Activated CD8-positive, alpha-beta memory T cell treated with anti-CD3 and anti-CD28 coated beads for 48 hours (primary cell): ENCODE results near the gene NEURL1.

ENCODE experiments used
- DNase-seq, 3 experiments: peaks; one replicate each; pipeline ENCODE4 v3.0.0-alpha.2; 2020; ENCODE audit warnings: low read depth in 2 of 3, low spot score in 2 of 3

NEURL1 gene

GRCh38 chr10:103562383-103562782 is 68.9 kb downstream of the NEURL1 start:
- no peak for DNase-seq

- no peak for DNase-seq
These were observed 70.0 kb downstream of the NEURL1 start for GRCh38 chr10:103563231-103564115.

- no peak for DNase-seq
These were observed 70.6 kb downstream of the NEURL1 start for GRCh38 chr10:103564116-103564501.

- DNase-seq: peak in 1 of 3 experiments; percentile 58
These were observed 71.4 kb downstream of the NEURL1 start for GRCh38 chr10:103564776-103565520.

GRCh38 chr10:103566536-103566935 is 73.0 kb downstream of the NEURL1 start:
- DNase-seq: no peak

- no peak for DNase-seq
These were observed 75.0 kb downstream of the NEURL1 start for GRCh38 chr10:103568505-103568904.

- no peak for DNase-seq
These were observed 76.4 kb downstream of the NEURL1 start for GRCh38 chr10:103569896-103570295.

GRCh38 chr10:103570844-103571655 is 77.5 kb downstream of the NEURL1 start:
- DNase-seq: no peak

- DNase-seq: no peak
These were observed 78.1 kb downstream of the NEURL1 start for GRCh38 chr10:103571656-103571975.

GRCh38 chr10:103572347-103573204 is 79.1 kb downstream of the NEURL1 start:
- no peak for DNase-seq

GRCh38 chr10:103573205-103573487 is 79.6 kb downstream of the NEURL1 start:
- no peak for DNase-seq

GRCh38 chr10:103574097-103575061 is 80.9 kb downstream of the NEURL1 start:
- DNase-seq: no peak

- DNase-seq: no peak
These were observed 82.0 kb downstream of the NEURL1 start for GRCh38 chr10:103575416-103576075.

GRCh38 chr10:103576076-103576471 is 82.6 kb downstream of the NEURL1 start:
- DNase-seq: no peak

- no peak for DNase-seq
These were observed 83.4 kb downstream of the NEURL1 start for GRCh38 chr10:103576862-103577261.

GRCh38 chr10:103578782-103579382 is 85.4 kb downstream of the NEURL1 start:
- DNase-seq: no peak

- DNase-seq: no peak
These were observed 86.5 kb downstream of the NEURL1 start for GRCh38 chr10:103580011-103580410.

- no peak for DNase-seq
These were observed 86.9 kb downstream of the NEURL1 start for GRCh38 chr10:103580430-103580829.

- DNase-seq: no peak
These were observed 88.0 kb downstream of the NEURL1 start for GRCh38 chr10:103581499-103581898.
